Liver (tissue), 9 donors: ENCODE results near the gene GRK5. TPM values are rescaled to one million over a fixed set of nuclear protein-coding genes. Genes with fewer than 3 reads are reported as not detected.

Experiments
- DNase-seq: peaks from one replicate; pipeline ENCODE4 v3.0.0-alpha.2; 2017; ENCODE audit warnings: low spot score
- H3K27ac ChIP-seq, 2 donors: one replicate each; pipeline ENCODE4 v1.7.0; 2013; ENCODE audit warnings: inconsistent platforms in 2 of 2, low read length in 2 of 2, control low read depth in 1 of 2, low read depth in 1 of 2, mild to moderate bottlenecking in 1 of 2
- H3K27me3 ChIP-seq, 4 donors: one replicate each; pipeline versions ENCODE4 v1.6.1 to v1.7.0; 2013; ENCODE audit warnings: low read length in 3 of 4, inconsistent platforms in 1 of 4, mild to moderate bottlenecking in 1 of 4, moderate library complexity in 1 of 4; ENCODE audit not compliant: control insufficient read depth in 4 of 4, insufficient read depth in 4 of 4
- H3K36me3 ChIP-seq, 4 donors: one replicate each; pipeline versions ENCODE4 v1.6.1 to v1.7.0; 2013; ENCODE audit warnings: low read length in 3 of 4, mild to moderate bottlenecking in 3 of 4, low read depth in 1 of 4, moderate library complexity in 1 of 4; ENCODE audit not compliant: control insufficient read depth in 4 of 4, insufficient read depth in 3 of 4
- H3K4me1 ChIP-seq, 4 donors: one replicate each; pipeline versions ENCODE4 v1.6.1 to v1.7.0; 2013; ENCODE audit warnings: low read length in 3 of 4, mild to moderate bottlenecking in 3 of 4, moderate library complexity in 1 of 4; ENCODE audit not compliant: control insufficient read depth in 4 of 4, insufficient read depth in 4 of 4
- H3K4me3 ChIP-seq, 3 donors: one replicate each; pipeline versions ENCODE4 v1.6.1 to v1.7.0; 2013; ENCODE audit warnings: low read length in 3 of 3, control low read depth in 1 of 3, low read depth in 1 of 3, mild to moderate bottlenecking in 1 of 3
- H3K9ac ChIP-seq, 2 donors: one replicate each; pipeline ENCODE4 v1.7.0; 2013; ENCODE audit warnings: low read length in 2 of 2, mild to moderate bottlenecking in 2 of 2, moderate library complexity in 2 of 2, control low read depth in 1 of 2, low read depth in 1 of 2
- H3K9me3 ChIP-seq, 4 donors: one replicate each; pipeline versions ENCODE4 v1.6.1 to v1.7.0; 2013; ENCODE audit warnings: low read length in 3 of 4; ENCODE audit not compliant: control insufficient read depth in 4 of 4
- EGR1 ChIP-seq, 2 donors: IDR thresholded peaks; 2 replicates each; pipeline ENCODE4 v1.6.1; 2016 to 2018; ENCODE audit warnings: antibody characterized with exemption in 2 of 2, low read depth in 2 of 2
- FOXA1 ChIP-seq: IDR thresholded peaks from 2 replicates; pipeline ENCODE4 v1.6.1; 2016; ENCODE audit warnings: antibody characterized with exemption
- FOXA2 ChIP-seq: IDR thresholded peaks from 2 replicates; pipeline ENCODE4 v1.6.1; 2016; ENCODE audit warnings: antibody characterized with exemption
- GABPA ChIP-seq, 2 donors: IDR thresholded peaks in 1 of 2; conservative IDR thresholded peaks in 1 of 2; 2 replicates each; pipeline ENCODE4 v1.6.1; 2016; ENCODE audit warnings: antibody characterized with exemption in 2 of 2, mild to moderate bottlenecking in 1 of 2, moderate library complexity in 1 of 2
- HNF4A ChIP-seq, 2 donors: conservative IDR thresholded peaks; 2 replicates each; pipeline ENCODE4 v1.6.1; 2016; ENCODE audit warnings: antibody characterized with exemption in 2 of 2, mild to moderate bottlenecking in 2 of 2
- HNF4G ChIP-seq: IDR thresholded peaks from 2 replicates; pipeline ENCODE4 v1.6.1; 2016; ENCODE audit warnings: antibody characterized with exemption
- JUND ChIP-seq, 2 donors: IDR thresholded peaks; 2 replicates each; pipeline ENCODE4 v1.6.1; 2016; ENCODE audit warnings: antibody characterized with exemption in 2 of 2
- NR2F2 ChIP-seq: IDR thresholded peaks from 2 replicates; pipeline ENCODE4 v1.6.1; 2016; ENCODE audit warnings: antibody characterized with exemption
- RAD21 ChIP-seq, 2 donors: IDR thresholded peaks; 2 replicates each; pipeline ENCODE4 v1.6.1; 2016; ENCODE audit warnings: antibody characterized with exemption in 2 of 2, mild to moderate bottlenecking in 2 of 2
- RXRA ChIP-seq, 2 donors: IDR thresholded peaks; 2 replicates each; pipeline ENCODE4 v1.6.1; 2017 to 2018; ENCODE audit warnings: antibody characterized with exemption in 2 of 2, mild to moderate bottlenecking in 1 of 2
- SP1 ChIP-seq: IDR thresholded peaks from 2 replicates; pipeline ENCODE4 v1.6.1; 2018; ENCODE audit warnings: antibody characterized with exemption, mild to moderate bottlenecking
- TAF1 ChIP-seq: conservative IDR thresholded peaks from 2 replicates; pipeline ENCODE4 v1.6.1; 2016; ENCODE audit warnings: antibody characterized with exemption, mild to moderate bottlenecking
- YY1 ChIP-seq: IDR thresholded peaks from 2 replicates; pipeline ENCODE4 v1.6.1; 2016; ENCODE audit warnings: antibody characterized with exemption, mild to moderate bottlenecking
- WGBS: extraction: QIAGEN DNeasy Blood & Tissue Kit; methylation state at CpG from one replicate; pipeline ENCODE4 v1.1.7; 2013; 5-methylcytosine and 5-hydroxymethylcytosine counted together
- polyA plus RNA-seq, 2 donors: library from polyadenylated mRNA; stranded (reverse) in 1 of 2; unstranded in 1 of 2; fragments of 200-250 nt in 1 of 2; fragments of >200 nt in 1 of 2; fragmentation: Nextera tagmentation in 1 of 2; extraction: Ambion mirVana in 1 of 2; gene quantifications; one replicate each; pipeline versions ENCODE4 v1.2.1 to v1.2.3, GENCODE V29; 2013 to 2015
- total RNA-seq, 2 donors: library from RNA; depleted of rRNA; stranded (reverse); fragments of >200 nt; gene quantifications; one replicate each; pipeline ENCODE4 v1.2.3, GENCODE V29; 2014
- TF ChIP-seq, protein P1 (sequence below): fragments of 150-350 bp; IDR thresholded peaks from 2 replicates; pipeline ENCODE4 v1.5.1; 2017; ENCODE audit warnings: improper control_type of control experiment, low read depth, low read length; ENCODE audit not compliant: missing input control
- TF ChIP-seq, protein P2 (sequence below): IDR thresholded peaks from 2 replicates; pipeline ENCODE4 v1.6.1; 2016; ENCODE audit warnings: antibody characterized with exemption, mild to moderate bottlenecking
- TF ChIP-seq, protein P3 (sequence below): IDR thresholded peaks from 2 replicates; pipeline ENCODE4 v1.6.1; 2016; ENCODE audit warnings: antibody characterized with exemption
- TF ChIP-seq, protein P4 (sequence below): IDR thresholded peaks from 2 replicates; pipeline ENCODE4 v1.6.1; 2016; ENCODE audit warnings: antibody characterized with exemption
- TF ChIP-seq, protein P5 (sequence below): IDR thresholded peaks from 2 replicates; pipeline ENCODE4 v1.6.1; 2016; ENCODE audit warnings: antibody characterized with exemption
- donor health status: healthy.
- donor health status: healthy.
- donor health status: healthy.
- donor health status: healthy.
- donor health status: healthy.

GRK5 gene
- total and polyA plus RNA-seq, 4 donors = 2.1 to 6.6 (median 5.1) TPM

DNA sequence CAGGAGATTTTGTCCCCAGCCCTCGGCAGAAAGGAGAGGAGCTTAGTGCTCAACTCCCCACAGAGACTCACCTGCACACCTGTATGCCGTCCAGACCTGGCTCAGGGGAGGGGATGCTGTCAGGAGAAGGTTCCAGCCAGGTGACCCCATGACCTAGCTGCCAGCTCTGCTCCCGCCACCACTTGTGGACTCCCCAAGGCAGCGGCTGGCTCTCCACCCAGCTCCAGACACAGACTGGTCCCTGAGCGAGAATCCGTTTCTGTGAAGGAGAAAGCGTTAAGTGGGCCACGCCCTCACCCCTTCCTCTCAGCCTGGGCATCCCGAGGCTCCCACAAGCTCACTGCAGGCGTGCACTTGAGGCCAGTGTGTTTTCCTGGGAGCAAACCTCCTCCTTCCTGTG, 258.7 kb downstream of the GRK5 start (continued):
- TF ChIP-seq, protein P1, sequence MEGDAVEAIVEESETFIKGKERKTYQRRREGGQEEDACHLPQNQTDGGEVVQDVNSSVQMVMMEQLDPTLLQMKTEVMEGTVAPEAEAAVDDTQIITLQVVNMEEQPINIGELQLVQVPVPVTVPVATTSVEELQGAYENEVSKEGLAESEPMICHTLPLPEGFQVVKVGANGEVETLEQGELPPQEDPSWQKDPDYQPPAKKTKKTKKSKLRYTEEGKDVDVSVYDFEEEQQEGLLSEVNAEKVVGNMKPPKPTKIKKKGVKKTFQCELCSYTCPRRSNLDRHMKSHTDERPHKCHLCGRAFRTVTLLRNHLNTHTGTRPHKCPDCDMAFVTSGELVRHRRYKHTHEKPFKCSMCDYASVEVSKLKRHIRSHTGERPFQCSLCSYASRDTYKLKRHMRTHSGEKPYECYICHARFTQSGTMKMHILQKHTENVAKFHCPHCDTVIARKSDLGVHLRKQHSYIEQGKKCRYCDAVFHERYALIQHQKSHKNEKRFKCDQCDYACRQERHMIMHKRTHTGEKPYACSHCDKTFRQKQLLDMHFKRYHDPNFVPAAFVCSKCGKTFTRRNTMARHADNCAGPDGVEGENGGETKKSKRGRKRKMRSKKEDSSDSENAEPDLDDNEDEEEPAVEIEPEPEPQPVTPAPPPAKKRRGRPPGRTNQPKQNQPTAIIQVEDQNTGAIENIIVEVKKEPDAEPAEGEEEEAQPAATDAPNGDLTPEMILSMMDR = no peak
- no peak for TF ChIP-seq EGR1 (IDR thresholded peaks at IDR 0.05; ENCODE audit: low read depth in 2 of 2)
- TF ChIP-seq HNF4A (conservative IDR thresholded peaks at IDR 0.05) = no peak
- TF ChIP-seq SP1 = no peak

DNA sequence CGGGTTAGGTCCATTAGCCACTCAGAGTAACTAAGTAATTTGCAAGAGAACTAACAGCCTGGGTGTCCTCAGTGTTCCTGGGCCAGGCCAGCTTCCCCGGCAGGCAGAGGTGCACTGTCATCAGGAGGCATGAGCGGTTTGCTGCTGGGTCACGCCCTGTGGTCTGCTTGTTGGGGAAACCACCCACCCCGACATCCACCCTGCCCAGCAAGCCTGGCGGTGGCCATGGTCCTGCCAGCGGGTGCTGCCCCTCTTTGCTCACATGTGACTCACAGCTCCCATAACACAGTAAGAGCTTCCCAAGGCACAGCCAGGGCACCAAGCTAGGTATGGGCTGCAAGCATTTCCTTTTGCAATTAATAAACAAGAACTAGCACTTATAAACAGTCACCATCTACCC, 259.3 kb downstream of the GRK5 start:
- Histone ChIP-seq H3K9ac (no peak overlapping the region), H3K9me3 (no peaks in the 10 kb centered on the region), H3K4me3 (no peak overlapping the region), H3K27me3 (no peaks in the 10 kb centered on the region), H3K4me1 (no peaks in the 10 kb centered on the region), H3K27ac (no peak overlapping the region), H3K36me3 (no peaks in the 10 kb centered on the region)
- TF ChIP-seq, protein P2, sequence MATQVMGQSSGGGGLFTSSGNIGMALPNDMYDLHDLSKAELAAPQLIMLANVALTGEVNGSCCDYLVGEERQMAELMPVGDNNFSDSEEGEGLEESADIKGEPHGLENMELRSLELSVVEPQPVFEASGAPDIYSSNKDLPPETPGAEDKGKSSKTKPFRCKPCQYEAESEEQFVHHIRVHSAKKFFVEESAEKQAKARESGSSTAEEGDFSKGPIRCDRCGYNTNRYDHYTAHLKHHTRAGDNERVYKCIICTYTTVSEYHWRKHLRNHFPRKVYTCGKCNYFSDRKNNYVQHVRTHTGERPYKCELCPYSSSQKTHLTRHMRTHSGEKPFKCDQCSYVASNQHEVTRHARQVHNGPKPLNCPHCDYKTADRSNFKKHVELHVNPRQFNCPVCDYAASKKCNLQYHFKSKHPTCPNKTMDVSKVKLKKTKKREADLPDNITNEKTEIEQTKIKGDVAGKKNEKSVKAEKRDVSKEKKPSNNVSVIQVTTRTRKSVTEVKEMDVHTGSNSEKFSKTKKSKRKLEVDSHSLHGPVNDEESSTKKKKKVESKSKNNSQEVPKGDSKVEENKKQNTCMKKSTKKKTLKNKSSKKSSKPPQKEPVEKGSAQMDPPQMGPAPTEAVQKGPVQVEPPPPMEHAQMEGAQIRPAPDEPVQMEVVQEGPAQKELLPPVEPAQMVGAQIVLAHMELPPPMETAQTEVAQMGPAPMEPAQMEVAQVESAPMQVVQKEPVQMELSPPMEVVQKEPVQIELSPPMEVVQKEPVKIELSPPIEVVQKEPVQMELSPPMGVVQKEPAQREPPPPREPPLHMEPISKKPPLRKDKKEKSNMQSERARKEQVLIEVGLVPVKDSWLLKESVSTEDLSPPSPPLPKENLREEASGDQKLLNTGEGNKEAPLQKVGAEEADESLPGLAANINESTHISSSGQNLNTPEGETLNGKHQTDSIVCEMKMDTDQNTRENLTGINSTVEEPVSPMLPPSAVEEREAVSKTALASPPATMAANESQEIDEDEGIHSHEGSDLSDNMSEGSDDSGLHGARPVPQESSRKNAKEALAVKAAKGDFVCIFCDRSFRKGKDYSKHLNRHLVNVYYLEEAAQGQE = no peak
- TF ChIP-seq TAF1 (no peak), FOXA1 (no peak), JUND (IDR thresholded peaks at IDR 0.05) (no peak), RAD21 (IDR thresholded peaks at IDR 0.05) (no peak), EGR1 (IDR thresholded peaks at IDR 0.05; ENCODE audit: low read depth in 2 of 2) (no peak), RXRA (IDR thresholded peaks at IDR 0.05) (no peak), HNF4G (no peak), HNF4A (conservative IDR thresholded peaks at IDR 0.05) (no peak), SP1 (no peak), FOXA2 (no peak), YY1 (no peak), NR2F2 (no peak), GABPA (IDR thresholded peaks at IDR 0.05 in 1 of 2, conservative IDR thresholded peaks at IDR 0.05 in 1 of 2) (no peak)
- TF ChIP-seq, protein P1 = no peak
- TF ChIP-seq, protein P3, sequence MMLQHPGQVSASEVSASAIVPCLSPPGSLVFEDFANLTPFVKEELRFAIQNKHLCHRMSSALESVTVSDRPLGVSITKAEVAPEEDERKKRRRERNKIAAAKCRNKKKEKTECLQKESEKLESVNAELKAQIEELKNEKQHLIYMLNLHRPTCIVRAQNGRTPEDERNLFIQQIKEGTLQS = no peak
- TF ChIP-seq, protein P4, sequence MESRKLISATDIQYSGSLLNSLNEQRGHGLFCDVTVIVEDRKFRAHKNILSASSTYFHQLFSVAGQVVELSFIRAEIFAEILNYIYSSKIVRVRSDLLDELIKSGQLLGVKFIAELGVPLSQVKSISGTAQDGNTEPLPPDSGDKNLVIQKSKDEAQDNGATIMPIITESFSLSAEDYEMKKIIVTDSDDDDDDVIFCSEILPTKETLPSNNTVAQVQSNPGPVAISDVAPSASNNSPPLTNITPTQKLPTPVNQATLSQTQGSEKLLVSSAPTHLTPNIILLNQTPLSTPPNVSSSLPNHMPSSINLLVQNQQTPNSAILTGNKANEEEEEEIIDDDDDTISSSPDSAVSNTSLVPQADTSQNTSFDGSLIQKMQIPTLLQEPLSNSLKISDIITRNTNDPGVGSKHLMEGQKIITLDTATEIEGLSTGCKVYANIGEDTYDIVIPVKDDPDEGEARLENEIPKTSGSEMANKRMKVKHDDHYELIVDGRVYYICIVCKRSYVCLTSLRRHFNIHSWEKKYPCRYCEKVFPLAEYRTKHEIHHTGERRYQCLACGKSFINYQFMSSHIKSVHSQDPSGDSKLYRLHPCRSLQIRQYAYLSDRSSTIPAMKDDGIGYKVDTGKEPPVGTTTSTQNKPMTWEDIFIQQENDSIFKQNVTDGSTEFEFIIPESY = no peak
- TF ChIP-seq, protein P5, sequence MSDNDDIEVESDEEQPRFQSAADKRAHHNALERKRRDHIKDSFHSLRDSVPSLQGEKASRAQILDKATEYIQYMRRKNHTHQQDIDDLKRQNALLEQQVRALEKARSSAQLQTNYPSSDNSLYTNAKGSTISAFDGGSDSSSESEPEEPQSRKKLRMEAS = no peak
- no peak for DNase-seq
- 74% methylated on average over 7 of the region's 7 CpGs for WGBS
